ENCODE measurements around the gene APOL3. TPM values are rescaled to one million over a fixed set of nuclear protein-coding genes. Genes with fewer than 3 reads are reported as not detected.
"Not testable (repeated sequence)": the region's sequence is repeated elsewhere in the genome, so short reads cannot be mapped to it uniquely, and the experiment has no call there.

The APOL3 gene
- total RNA-seq, 1 experiment from 2014 or later = not detected

DNA sequence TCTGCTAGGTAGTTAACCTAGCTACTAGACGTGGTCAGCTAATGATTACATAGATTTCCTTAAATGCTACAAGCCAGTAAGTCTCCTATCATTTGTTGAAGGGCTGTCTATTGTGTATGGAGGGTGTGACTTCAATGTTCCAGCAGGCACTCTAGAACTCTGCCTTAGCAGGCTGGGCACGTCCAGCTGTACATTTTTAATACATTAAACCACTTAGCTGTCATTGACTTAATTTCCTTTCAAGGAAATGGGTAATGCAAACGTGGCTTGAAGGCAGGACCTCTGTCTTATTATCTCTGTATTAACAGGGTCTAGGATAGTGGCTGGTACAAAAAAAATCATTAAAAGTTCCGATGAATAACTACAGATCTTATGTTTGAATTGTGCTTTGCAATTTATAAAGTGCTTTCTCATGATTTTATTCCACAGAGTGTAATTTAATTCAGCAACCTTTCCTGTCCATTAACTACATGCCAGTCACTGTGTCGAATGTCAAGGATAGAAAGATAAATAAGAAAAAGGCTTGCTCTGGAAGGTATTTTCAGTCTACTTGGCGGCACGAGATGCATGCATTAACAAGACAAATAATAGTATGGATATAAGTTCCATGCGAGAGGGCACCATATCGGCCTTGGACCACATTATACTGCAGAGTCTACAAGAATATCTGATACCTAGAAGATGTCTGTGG, 60.3 kb downstream of the APOL3 start:
- H3K4me1 ChIP-seq (ENCODE audit: insufficient read depth, low read length) = no peaks in the 10 kb centered on the region
- no peak overlapping the region for H4K91ac ChIP-seq (ENCODE audit: insufficient read length, low read depth, low read length)
- Mint-ChIP-seq H3K4me3 (no peak overlapping the region), H3K9me3 (peaks cover 7 to 8% of the 10 kb centered on the region in 2 experiments; a peak in 3 of 5 replicates), H3K4me1 (peaks cover 0 to 4% of the 10 kb centered on the region in 2 experiments; a peak in 1 of 4 replicates), H3K27me3 (ENCODE audit: low read depth) (no peaks in the 10 kb centered on the region; the same call in 1 of the 2 replicates), H3K27ac (no peak overlapping the region), H3K36me3 (ENCODE audit: insufficient read depth in 1 of 3, low read depth in 3 of 3) (peaks cover 0 to 5% (median 0%) of the 10 kb centered on the region in 3 experiments; a peak in 1 of 7 replicates)
- no peaks in the 10 kb centered on the region for H4K20me1 ChIP-seq (ENCODE audit: control insufficient read depth, insufficient read depth, insufficient read length)
- no peak overlapping the region for H3K18ac ChIP-seq (ENCODE audit: insufficient read length, low read depth, low read length)
- H3K9me3 ChIP-seq (ENCODE audit: control insufficient read depth, low read depth, low read length) = no peaks in the 10 kb centered on the region
- no peak overlapping the region for H2AK5ac ChIP-seq (ENCODE audit: insufficient read length, low read length)
- no peak overlapping the region for H2BK5ac ChIP-seq (ENCODE audit: insufficient read length, low read length)
- no peak overlapping the region for H2BK12ac ChIP-seq (ENCODE audit: insufficient read length, low read depth, low read length)
- no peak overlapping the region for H4K8ac ChIP-seq (replicated peaks; ENCODE audit: insufficient read length, low read depth, low read length)
- H3T11ph ChIP-seq (ENCODE audit: low read length) = no peak overlapping the region
- no peak overlapping the region for H2AFZ ChIP-seq (ENCODE audit: low read length)
- no peak overlapping the region for H3K4me2 ChIP-seq (ENCODE audit: insufficient read depth, insufficient read length, low read length)
- no peak overlapping the region for H3K9ac ChIP-seq (ENCODE audit: extremely low read depth, insufficient read length, low read length)
- no peak overlapping the region for H2BK15ac ChIP-seq (ENCODE audit: low read depth, low read length)
- H3K23ac ChIP-seq (ENCODE audit: insufficient read length, low read depth, low read length) = no peak overlapping the region
- no peak overlapping the region for H2BK20ac ChIP-seq (ENCODE audit: low read depth, low read length, poor library complexity, severe bottlenecking)
- no peaks in the 10 kb centered on the region for H3K23me2 ChIP-seq (ENCODE audit: insufficient read length, low read depth, low read length, poor library complexity, severe bottlenecking)
- no CpG with 5 or more reads among the region's 9 CpGs for WGBS (ENCODE audit: extremely low coverage, insufficient read length, low lambda C conversion rate)
- no peaks in the 10 kb centered on the region for H3K79me1 ChIP-seq (ENCODE audit: insufficient read depth, low read depth, low read length, poor library complexity, severe bottlenecking)
- DNase-seq = no peak
- TF ChIP-seq, protein P1, sequence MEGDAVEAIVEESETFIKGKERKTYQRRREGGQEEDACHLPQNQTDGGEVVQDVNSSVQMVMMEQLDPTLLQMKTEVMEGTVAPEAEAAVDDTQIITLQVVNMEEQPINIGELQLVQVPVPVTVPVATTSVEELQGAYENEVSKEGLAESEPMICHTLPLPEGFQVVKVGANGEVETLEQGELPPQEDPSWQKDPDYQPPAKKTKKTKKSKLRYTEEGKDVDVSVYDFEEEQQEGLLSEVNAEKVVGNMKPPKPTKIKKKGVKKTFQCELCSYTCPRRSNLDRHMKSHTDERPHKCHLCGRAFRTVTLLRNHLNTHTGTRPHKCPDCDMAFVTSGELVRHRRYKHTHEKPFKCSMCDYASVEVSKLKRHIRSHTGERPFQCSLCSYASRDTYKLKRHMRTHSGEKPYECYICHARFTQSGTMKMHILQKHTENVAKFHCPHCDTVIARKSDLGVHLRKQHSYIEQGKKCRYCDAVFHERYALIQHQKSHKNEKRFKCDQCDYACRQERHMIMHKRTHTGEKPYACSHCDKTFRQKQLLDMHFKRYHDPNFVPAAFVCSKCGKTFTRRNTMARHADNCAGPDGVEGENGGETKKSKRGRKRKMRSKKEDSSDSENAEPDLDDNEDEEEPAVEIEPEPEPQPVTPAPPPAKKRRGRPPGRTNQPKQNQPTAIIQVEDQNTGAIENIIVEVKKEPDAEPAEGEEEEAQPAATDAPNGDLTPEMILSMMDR (conservative IDR thresholded peaks at IDR 0.05) = no peak
- no peak overlapping the region for H4K5ac ChIP-seq (ENCODE audit: insufficient read length, low read depth, low read length)
- H3K27me3 ChIP-seq (ENCODE audit: insufficient read depth, low read length) = no peaks in the 10 kb centered on the region
- no peaks in the 10 kb centered on the region for H3K79me2 ChIP-seq (ENCODE audit: insufficient read depth, low read length)
- no peak overlapping the region for H2BK120ac ChIP-seq (ENCODE audit: low read depth, low read length, poor library complexity, severe bottlenecking)
- H3K4ac ChIP-seq (ENCODE audit: low read depth, low read length) = no peak overlapping the region
- H3K14ac ChIP-seq (ENCODE audit: insufficient read depth, low read length) = no peak overlapping the region
- H3K27ac ChIP-seq (ENCODE audit: insufficient read length, low read depth, low read length) = no peak overlapping the region
- H3K56ac ChIP-seq (ENCODE audit: insufficient read length, low read depth, low read length) = no peak overlapping the region

DNA sequence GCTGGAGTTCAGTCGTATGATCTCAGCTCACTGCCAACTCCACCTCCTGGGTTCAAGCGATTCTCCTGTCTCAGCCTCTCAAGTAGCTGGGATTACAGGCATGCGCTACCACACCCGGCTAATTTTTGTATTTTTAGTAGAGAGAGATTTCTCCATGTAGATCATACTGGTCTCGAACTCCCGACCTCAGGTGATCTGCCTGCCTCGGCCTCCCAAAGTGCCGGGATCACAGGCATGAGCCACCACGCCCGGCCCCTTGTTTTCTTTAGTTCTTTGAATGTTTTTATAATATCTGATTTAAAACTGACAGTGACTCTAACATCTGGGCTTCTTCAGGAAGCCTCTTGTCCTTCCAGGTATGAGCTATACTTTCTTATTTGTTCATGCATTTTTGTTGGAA, 61.0 kb downstream of the APOL3 start:
- H3K27ac ChIP-seq (ENCODE audit: insufficient read length, low read depth, low read length); H3K23me2 ChIP-seq (ENCODE audit: insufficient read length, low read depth, low read length, poor library complexity, severe bottlenecking); H4K91ac ChIP-seq (ENCODE audit: insufficient read length, low read depth, low read length); H4K5ac ChIP-seq (ENCODE audit: insufficient read length, low read depth, low read length); H2AK5ac ChIP-seq (ENCODE audit: insufficient read length, low read length); H3K4me1 ChIP-seq (ENCODE audit: insufficient read depth, low read length); H3K9me3 ChIP-seq (ENCODE audit: control insufficient read depth, low read depth, low read length); H2BK5ac ChIP-seq (ENCODE audit: insufficient read length, low read length); H3K9ac ChIP-seq (ENCODE audit: extremely low read depth, insufficient read length, low read length); H3K27me3 Mint-ChIP-seq (ENCODE audit: low read depth); H3K27ac Mint-ChIP-seq; H2BK20ac ChIP-seq (ENCODE audit: low read depth, low read length, poor library complexity, severe bottlenecking); H3K79me2 ChIP-seq (ENCODE audit: insufficient read depth, low read length); H3K27me3 ChIP-seq (ENCODE audit: insufficient read depth, low read length); H3K4me1 Mint-ChIP-seq; DNase-seq; H4K8ac ChIP-seq (replicated peaks; ENCODE audit: insufficient read length, low read depth, low read length); H3K23ac ChIP-seq (ENCODE audit: insufficient read length, low read depth, low read length); H3K79me1 ChIP-seq (ENCODE audit: insufficient read depth, low read depth, low read length, poor library complexity, severe bottlenecking); H3K9me3 Mint-ChIP-seq; H3K56ac ChIP-seq (ENCODE audit: insufficient read length, low read depth, low read length); H4K20me1 ChIP-seq (ENCODE audit: control insufficient read depth, insufficient read depth, insufficient read length); H3K4ac ChIP-seq (ENCODE audit: low read depth, low read length); H3K4me2 ChIP-seq (ENCODE audit: insufficient read depth, insufficient read length, low read length); H3T11ph ChIP-seq (ENCODE audit: low read length); H3K18ac ChIP-seq (ENCODE audit: insufficient read length, low read depth, low read length); H2BK12ac ChIP-seq (ENCODE audit: insufficient read length, low read depth, low read length); H3K36me3 Mint-ChIP-seq (ENCODE audit: insufficient read depth in 1 of 3, low read depth in 3 of 3); H2AFZ ChIP-seq (ENCODE audit: low read length); H2BK15ac ChIP-seq (ENCODE audit: low read depth, low read length); H2BK120ac ChIP-seq (ENCODE audit: low read depth, low read length, poor library complexity, severe bottlenecking); H3K14ac ChIP-seq (ENCODE audit: insufficient read depth, low read length); H3K4me3 Mint-ChIP-seq: not testable (repeated sequence)
- WGBS (ENCODE audit: extremely low coverage, insufficient read length, low lambda C conversion rate) = no CpG with 5 or more reads among the region's 10 CpGs
